Neural crest cell (in vitro differentiated cells): ENCODE results near the gene MMP14. TPM values are rescaled to one million over a fixed set of nuclear protein-coding genes. Genes with fewer than 3 reads are reported as not detected.
"Not testable (repeated sequence)": the region's sequence is repeated elsewhere in the genome, so short reads cannot be mapped to it uniquely, and the experiment has no call there.

Source experiments
- DNase-seq: peaks from one replicate; pipeline ENCODE4 v3.0.0; 2021; ENCODE audit warnings: low read depth, mixed read lengths, low spot score
- H3K27ac Mint-ChIP-seq: one replicate; pipeline ENCODE4 v1.8.0; 2021; ENCODE audit warnings: mild to moderate bottlenecking, mixed read lengths; ENCODE audit not compliant: unreplicated experiment
- H3K27me3 Mint-ChIP-seq: 2 replicates; pipeline ENCODE4 v1.8.0; 2021; ENCODE audit warnings: low read depth, mild to moderate bottlenecking, mixed read lengths
- H3K36me3 Mint-ChIP-seq: 2 replicates; pipeline ENCODE4 v1.8.0; 2021; ENCODE audit warnings: low read depth, mild to moderate bottlenecking, mixed read lengths
- H3K4me1 Mint-ChIP-seq: 2 replicates; pipeline ENCODE4 v1.8.0; 2021; ENCODE audit warnings: mixed read lengths
- H3K4me3 Mint-ChIP-seq: one replicate; pipeline ENCODE4 v1.8.0; 2021; ENCODE audit warnings: mild to moderate bottlenecking, mixed read lengths
- H3K9me3 Mint-ChIP-seq: 2 replicates; pipeline ENCODE4 v1.8.0; 2021; ENCODE audit warnings: mixed read lengths
- CTCF ChIP-seq: fragments of 200-600 bp; sonication (generic); conservative IDR thresholded peaks from 2 replicates; pipeline ENCODE4 v1.5.0; 2021; ENCODE audit warnings: antibody characterized with exemption, mild to moderate bottlenecking
- long read RNA-seq: library from polyadenylated mRNA; unstranded; transcript quantifications from one replicate; pipeline ENCODE4 v2.0.0, GENCODE V29; 2020
- total RNA-seq: library from RNA; stranded (reverse); gene quantifications from 2 replicates; pipeline ENCODE4 v1.2.1, GENCODE V29; 2021

The MMP14 gene
- total RNA-seq = 63.2 and 68.6 TPM in 2 replicates
- long read RNA-seq, partial matches to known transcripts = 0 of 1 reads
- long read RNA-seq, other reads (novel, unspliced or antisense) = 1 of 1 reads

DNA sequence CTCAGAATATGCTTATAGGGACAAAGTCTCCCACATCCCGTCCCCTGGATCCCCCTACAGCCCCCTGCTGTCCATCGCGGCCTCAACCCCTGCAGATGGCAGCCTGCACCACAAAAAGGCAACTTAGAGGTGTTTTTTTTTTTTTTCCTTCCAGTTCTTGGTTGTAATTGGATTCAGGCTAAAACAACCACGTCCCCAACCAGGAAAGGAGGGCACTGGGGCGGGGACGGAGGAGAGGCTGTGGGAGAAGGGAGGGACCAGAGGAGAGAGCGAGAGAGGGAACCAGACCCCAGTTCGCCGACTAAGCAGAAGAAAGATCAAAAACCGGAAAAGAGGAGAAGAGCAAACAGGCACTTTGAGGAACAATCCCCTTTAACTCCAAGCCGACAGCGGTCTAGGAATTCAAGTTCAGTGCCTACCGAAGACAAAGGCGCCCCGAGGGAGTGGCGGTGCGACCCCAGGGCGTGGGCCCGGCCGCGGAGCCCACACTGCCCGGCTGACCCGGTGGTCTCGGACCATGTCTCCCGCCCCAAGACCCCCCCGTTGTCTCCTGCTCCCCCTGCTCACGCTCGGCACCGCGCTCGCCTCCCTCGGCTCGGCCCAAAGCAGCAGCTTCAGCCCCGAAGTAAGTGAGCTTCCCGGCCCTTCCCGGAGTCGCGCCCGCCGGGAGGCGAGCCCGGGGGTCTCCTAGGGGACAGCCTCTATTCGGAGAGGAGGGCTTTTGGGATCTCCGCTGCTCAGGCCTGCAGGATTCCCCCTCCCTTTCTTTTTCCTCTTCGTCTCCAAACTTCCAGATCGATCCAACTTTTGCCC lies at the start of gene MMP14:
Gene MMP14 (plus strand): TSS at position 285 of the 813 bp plus-strand sequence. CDS start 233 bp downstream, at position 518.
- H3K4me1 Mint-ChIP-seq = peaks cover 32% of the 10 kb centered on the region
- H3K9me3 Mint-ChIP-seq = no peaks in the 10 kb centered on the region
- peak; percentile 42 for TF ChIP-seq CTCF
- H3K27me3 Mint-ChIP-seq = peaks cover 33% of the 10 kb centered on the region
- DNase-seq = peak; percentile 28
- H3K36me3 Mint-ChIP-seq = peaks cover 15% of the 10 kb centered on the region
- H3K4me3 Mint-ChIP-seq = peak within 1 kb of the TSS; percentile 95
- H3K27ac Mint-ChIP-seq = peak within 1 kb of the TSS; percentile 99

DNA sequence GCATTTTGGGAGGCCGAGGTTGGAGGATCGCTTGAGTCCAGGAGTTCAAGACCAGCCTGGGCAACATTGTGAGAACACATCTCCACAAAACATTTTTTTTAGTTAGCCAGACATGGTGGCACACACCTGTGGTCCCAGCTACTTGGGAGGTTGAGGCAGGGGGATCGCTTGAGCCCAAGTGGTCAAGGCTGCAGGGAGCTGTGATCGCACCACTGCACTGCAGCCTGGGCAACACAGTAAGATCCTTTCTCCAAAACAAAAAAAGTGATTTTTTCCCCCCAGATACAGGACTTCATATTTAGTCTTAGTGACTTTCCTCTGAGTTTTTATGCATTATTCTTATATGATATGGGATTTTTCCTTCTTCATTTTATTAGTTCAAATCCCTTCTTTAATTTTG lies 49.7 kb upstream of the MMP14 start:
- Mint-ChIP-seq H3K4me1 (no peaks in the 10 kb centered on the region), H3K36me3 (no peaks in the 10 kb centered on the region), H3K27ac (no peak overlapping the region), H3K9me3 (no peaks in the 10 kb centered on the region), H3K4me3 (no peak overlapping the region), H3K27me3 (no peaks in the 10 kb centered on the region)
- TF ChIP-seq CTCF = no peak
- DNase-seq = no peak

GRCh38 chr14:22791301-22791700 lies 45.1 kb upstream of the MMP14 start:
- Mint-ChIP-seq H3K9me3 (no peaks in the 10 kb centered on the region), H3K4me1 (no peaks in the 10 kb centered on the region), H3K27me3 (peaks cover 7% of the 10 kb centered on the region), H3K27ac (no peak overlapping the region), H3K36me3 (no peaks in the 10 kb centered on the region), H3K4me3 (no peak overlapping the region)
- no peak for DNase-seq
- TF ChIP-seq CTCF = no peak

- TF ChIP-seq CTCF = no peak
- H3K4me1 Mint-ChIP-seq = no peaks in the 10 kb centered on the region
- peaks cover 14% of the 10 kb centered on the region for H3K27me3 Mint-ChIP-seq
- no peaks in the 10 kb centered on the region for H3K9me3 Mint-ChIP-seq
- no peak for DNase-seq
- H3K27ac Mint-ChIP-seq = peak overlapping the region; percentile 50
- no peak overlapping the region for H3K4me3 Mint-ChIP-seq
- H3K36me3 Mint-ChIP-seq = no peaks in the 10 kb centered on the region
These were observed 44.2 kb upstream of the MMP14 start for GRCh38 chr14:22792158-22792557.

GRCh38 chr14:22793550-22793949 lies 42.8 kb upstream of the MMP14 start:
- DNase-seq, H3K4me3 Mint-ChIP-seq, H3K27ac Mint-ChIP-seq, H3K4me1 Mint-ChIP-seq, H3K9me3 Mint-ChIP-seq, H3K36me3 Mint-ChIP-seq: not testable (repeated sequence)
- peaks cover 23% of the 10 kb centered on the region for H3K27me3 Mint-ChIP-seq

- H3K4me1 Mint-ChIP-seq = no peaks in the 10 kb centered on the region
- peaks cover 27% of the 10 kb centered on the region for H3K27me3 Mint-ChIP-seq
- H3K36me3 Mint-ChIP-seq = no peaks in the 10 kb centered on the region
- no peaks in the 10 kb centered on the region for H3K9me3 Mint-ChIP-seq
- no peak overlapping the region for H3K4me3 Mint-ChIP-seq
- DNase-seq = no peak
- no peak overlapping the region for H3K27ac Mint-ChIP-seq
- no peak for TF ChIP-seq CTCF
These were observed 42.4 kb upstream of the MMP14 start for GRCh38 chr14:22793976-22794375.
